Measurements from ENCODE around the gene LARGE1.

Gene LARGE1

GRCh38 chr22:33771136-33771535, 149.1 kb downstream of the LARGE1 start:
- no peak for DNase-seq

- DNase-seq, result no peak
These were observed 149.6 kb downstream of the LARGE1 start for GRCh38 chr22:33770723-33771122.

- DNase-seq, result no peak
These were observed 154.2 kb downstream of the LARGE1 start for GRCh38 chr22:33766091-33766490.

- DNase-seq, result no peak
These were observed 161.3 kb downstream of the LARGE1 start for GRCh38 chr22:33758961-33759360.

- no peak for DNase-seq
These were observed 162.3 kb downstream of the LARGE1 start for GRCh38 chr22:33757802-33758483.

- no peak for DNase-seq
These were observed 163.1 kb downstream of the LARGE1 start for GRCh38 chr22:33757041-33757801.

GRCh38 chr22:33756508-33756949, 163.7 kb downstream of the LARGE1 start:
- peak in 1 of 2 experiments; percentile 7 for DNase-seq

- DNase-seq, result no peak
These were observed 171.6 kb downstream of the LARGE1 start for GRCh38 chr22:33748714-33749113.

- DNase-seq, result peak in 1 of 2 experiments; percentile 27
These were observed 172.6 kb downstream of the LARGE1 start for GRCh38 chr22:33747576-33748180.

GRCh38 chr22:33747029-33747428, 173.2 kb downstream of the LARGE1 start:
- no peak for DNase-seq

GRCh38 chr22:33746501-33746928, 173.8 kb downstream of the LARGE1 start:
- no peak for DNase-seq

- no peak for DNase-seq
These were observed 174.8 kb downstream of the LARGE1 start for GRCh38 chr22:33745501-33745900.

GRCh38 chr22:33743756-33744155, 176.5 kb downstream of the LARGE1 start:
- no peak for DNase-seq

- DNase-seq, result peak in 1 of 2 experiments; percentile 40
These were observed 179.3 kb downstream of the LARGE1 start for GRCh38 chr22:33741025-33741424.

GRCh38 chr22:33739516-33739915, 180.8 kb downstream of the LARGE1 start:
- no peak for DNase-seq

GRCh38 chr22:33737662-33738061, 182.6 kb downstream of the LARGE1 start:
- DNase-seq, result no peak

- DNase-seq, result no peak
These were observed 184.3 kb downstream of the LARGE1 start for GRCh38 chr22:33735978-33736377.

- DNase-seq, result no peak
These were observed 191.4 kb downstream of the LARGE1 start for GRCh38 chr22:33728847-33729246.

- DNase-seq, result no peak
These were observed 194.0 kb downstream of the LARGE1 start for GRCh38 chr22:33726294-33726734.

- DNase-seq, result no peak
These were observed 196.4 kb downstream of the LARGE1 start for GRCh38 chr22:33723915-33724314.

GRCh38 chr22:33722816-33723215, 197.5 kb downstream of the LARGE1 start:
- DNase-seq, result no peak

- no peak for DNase-seq
These were observed 200.0 kb downstream of the LARGE1 start for GRCh38 chr22:33720166-33720878.

All from NCI-H526 (cell line).